DOHH2 (cell line): ENCODE results near the gene EDC3.

Experiments
- H3F3A ChIP-seq: fragments of 200-600 bp; sonication (generic), shearing (Covaris generic); 2 replicates; pipeline ENCODE4 v1.6.0; 2016; ENCODE audit warnings: antibody characterized with exemption, mild to moderate bottlenecking; ENCODE audit not compliant: control insufficient read depth, insufficient read depth
- H3K27ac ChIP-seq: fragments of 200-600 bp; sonication (generic); 2 replicates; pipeline ENCODE4 v1.5.1; 2014; ENCODE audit warnings: low read depth, mild to moderate bottlenecking, low read length, moderate library complexity
- H3K27me3 ChIP-seq: fragments of 200-600 bp; sonication (generic); 2 replicates; pipeline ENCODE4 v1.6.1; 2014; ENCODE audit warnings: mild to moderate bottlenecking, low read length, mixed read lengths; ENCODE audit not compliant: control insufficient read depth
- H3K36me3 ChIP-seq: fragments of 200-600 bp; sonication (generic); 2 replicates; pipeline ENCODE4 v1.6.1; 2014; ENCODE audit warnings: mild to moderate bottlenecking, low read length, moderate library complexity, mixed read lengths; ENCODE audit not compliant: control insufficient read depth
- H3K4me1 ChIP-seq: fragments of 200-600 bp; sonication (generic); 2 replicates; pipeline ENCODE4 v1.6.1; 2014; ENCODE audit warnings: mild to moderate bottlenecking, low read length, mixed read lengths; ENCODE audit not compliant: control insufficient read depth
- H3K4me2 ChIP-seq: fragments of 200-600 bp; sonication (generic); 2 replicates; pipeline ENCODE4 v1.6.0; 2014; ENCODE audit warnings: mild to moderate bottlenecking, low read length, moderate library complexity
- H3K4me3 ChIP-seq: fragments of 200-600 bp; sonication (generic); 2 replicates; pipeline ENCODE4 v1.5.1; 2014; ENCODE audit warnings: mild to moderate bottlenecking, low read length, mixed read lengths
- H3K79me2 ChIP-seq: fragments of 200-600 bp; sonication (generic); 2 replicates; pipeline ENCODE4 v1.6.1; 2014; ENCODE audit warnings: mild to moderate bottlenecking, low read length, mixed read lengths; ENCODE audit not compliant: control insufficient read depth
- H3K9me2 ChIP-seq: fragments of 200-600 bp; sonication (generic); replicated peaks from 2 replicates; pipeline ENCODE4 v1.6.1; 2014; ENCODE audit warnings: mild to moderate bottlenecking, low read length, mixed read lengths; ENCODE audit not compliant: control insufficient read depth
- H3K9me3 ChIP-seq: fragments of 200-600 bp; sonication (generic); 2 replicates; pipeline ENCODE4 v1.6.1; 2014; ENCODE audit warnings: antibody characterized with exemption, low read length, mixed read lengths; ENCODE audit not compliant: control insufficient read depth, insufficient read depth
- H4K20me1 ChIP-seq: fragments of 200-600 bp; sonication (generic); 2 replicates; pipeline ENCODE4 v1.6.0; 2014; ENCODE audit warnings: low read depth, mild to moderate bottlenecking, antibody characterized with exemption, low read length, moderate library complexity; ENCODE audit not compliant: control insufficient read depth, insufficient read depth
- EZH2phosphoT487 ChIP-seq: fragments of 200-600 bp; sonication (generic); IDR thresholded peaks from 2 replicates; pipeline ENCODE4 v1.6.1; 2017; ENCODE audit warnings: borderline replicate concordance, mild to moderate bottlenecking, antibody characterized with exemption, low read length, moderate library complexity, mixed read lengths
- TF ChIP-seq, protein P1 (sequence below): fragments of 200-600 bp; sonication (generic); IDR thresholded peaks from one replicate; pipeline ENCODE4 v1.5.1; 2014; ENCODE audit warnings: antibody characterized with exemption, mild to moderate bottlenecking, low read depth, low read length; ENCODE audit not compliant: poor library complexity, severe bottlenecking

EDC3 gene

DNA sequence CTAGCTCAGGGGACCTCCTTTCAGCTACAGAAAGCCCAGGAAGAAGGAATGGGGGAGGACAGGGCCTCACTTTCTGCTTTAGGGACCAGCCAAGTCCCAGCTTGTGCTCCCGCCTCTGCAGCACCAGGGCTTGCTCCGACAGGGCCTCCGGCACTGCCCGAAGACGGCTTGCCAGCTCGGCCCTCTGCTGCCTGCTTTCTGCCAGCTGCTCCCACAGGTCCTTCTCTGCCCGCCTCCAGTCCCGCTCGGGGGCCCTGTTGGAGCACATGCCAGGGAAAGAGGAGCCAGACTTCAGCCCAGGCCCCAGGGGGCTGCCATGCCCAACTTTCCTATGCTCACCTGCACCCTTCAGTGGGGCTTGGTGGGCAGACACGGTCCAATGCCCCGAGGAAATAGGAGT is 84.5 kb downstream of the EDC3 start:
- H3K36me3 ChIP-seq, result peaks cover 7% of the 10 kb centered on the region
- peaks cover 2% of the 10 kb centered on the region; the same call in 1 of the 2 replicates for H4K20me1 ChIP-seq
- no peaks in the 10 kb centered on the region for H3K9me2 ChIP-seq
- no peak overlapping the region for H3K4me2 ChIP-seq
- no peaks in the 10 kb centered on the region for H3K9me3 ChIP-seq
- peaks cover 9% of the 10 kb centered on the region for H3K4me1 ChIP-seq
- peaks cover 10% of the 10 kb centered on the region for H3F3A ChIP-seq
- peaks cover 13% of the 10 kb centered on the region for H3K79me2 ChIP-seq
- no peak overlapping the region for H3K27ac ChIP-seq
- no peak for TF ChIP-seq EZH2phosphoT487
- TF ChIP-seq, protein P1, sequence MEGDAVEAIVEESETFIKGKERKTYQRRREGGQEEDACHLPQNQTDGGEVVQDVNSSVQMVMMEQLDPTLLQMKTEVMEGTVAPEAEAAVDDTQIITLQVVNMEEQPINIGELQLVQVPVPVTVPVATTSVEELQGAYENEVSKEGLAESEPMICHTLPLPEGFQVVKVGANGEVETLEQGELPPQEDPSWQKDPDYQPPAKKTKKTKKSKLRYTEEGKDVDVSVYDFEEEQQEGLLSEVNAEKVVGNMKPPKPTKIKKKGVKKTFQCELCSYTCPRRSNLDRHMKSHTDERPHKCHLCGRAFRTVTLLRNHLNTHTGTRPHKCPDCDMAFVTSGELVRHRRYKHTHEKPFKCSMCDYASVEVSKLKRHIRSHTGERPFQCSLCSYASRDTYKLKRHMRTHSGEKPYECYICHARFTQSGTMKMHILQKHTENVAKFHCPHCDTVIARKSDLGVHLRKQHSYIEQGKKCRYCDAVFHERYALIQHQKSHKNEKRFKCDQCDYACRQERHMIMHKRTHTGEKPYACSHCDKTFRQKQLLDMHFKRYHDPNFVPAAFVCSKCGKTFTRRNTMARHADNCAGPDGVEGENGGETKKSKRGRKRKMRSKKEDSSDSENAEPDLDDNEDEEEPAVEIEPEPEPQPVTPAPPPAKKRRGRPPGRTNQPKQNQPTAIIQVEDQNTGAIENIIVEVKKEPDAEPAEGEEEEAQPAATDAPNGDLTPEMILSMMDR, result no peak
- H3K4me3 ChIP-seq, result no peak overlapping the region
- H3K27me3 ChIP-seq, result peaks cover 10% of the 10 kb centered on the region; the same call in 1 of the 2 replicates

DNA sequence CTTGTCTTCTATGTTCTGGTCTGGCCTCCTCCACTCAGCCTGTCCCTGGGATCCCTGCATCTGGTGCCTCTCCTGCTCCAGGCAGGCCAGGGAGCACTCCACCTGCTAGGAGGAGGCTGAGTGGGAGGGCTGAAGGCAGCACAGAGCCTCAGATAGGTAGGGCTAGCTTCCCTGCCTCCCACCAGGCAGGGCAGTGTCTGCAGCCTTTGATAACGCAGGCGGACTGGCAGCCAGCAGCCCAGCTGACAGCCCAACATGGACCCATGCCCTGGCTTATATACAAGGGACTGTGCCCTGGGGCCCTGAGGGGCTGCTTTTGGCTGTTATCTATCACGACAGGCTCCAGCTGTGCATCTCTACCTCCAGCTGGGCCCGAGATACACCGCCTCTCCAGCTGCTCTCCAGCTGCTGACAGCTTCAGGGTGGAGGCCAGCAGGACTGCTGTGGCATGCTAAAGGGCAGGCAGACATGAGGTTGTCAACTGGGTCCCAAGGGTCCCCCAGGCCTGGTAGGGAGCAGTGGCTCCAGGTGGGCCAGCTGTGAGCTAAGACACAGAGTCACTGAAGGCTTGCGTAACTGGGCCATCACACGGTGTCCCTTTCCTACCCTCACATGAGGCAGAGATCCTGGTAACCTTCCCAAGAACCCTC is 85.4 kb downstream of the EDC3 start:
- H3K4me2 ChIP-seq, result no peak overlapping the region
- H3K27me3 ChIP-seq, result peaks cover 10% of the 10 kb centered on the region; the same call in 1 of the 2 replicates
- H3K36me3 ChIP-seq, result no peaks in the 10 kb centered on the region
- TF ChIP-seq, protein P1, result no peak
- no peak for TF ChIP-seq EZH2phosphoT487
- H3K4me1 ChIP-seq, result peaks cover 9% of the 10 kb centered on the region
- peaks cover 5% of the 10 kb centered on the region; the same call in 1 of the 2 replicates for H3K79me2 ChIP-seq
- no peaks in the 10 kb centered on the region for H3K9me3 ChIP-seq
- H4K20me1 ChIP-seq, result no peaks in the 10 kb centered on the region
- H3F3A ChIP-seq, result peaks cover 10% of the 10 kb centered on the region
- H3K27ac ChIP-seq, result no peak overlapping the region
- H3K4me3 ChIP-seq, result no peak overlapping the region
- no peaks in the 10 kb centered on the region for H3K9me2 ChIP-seq

DNA sequence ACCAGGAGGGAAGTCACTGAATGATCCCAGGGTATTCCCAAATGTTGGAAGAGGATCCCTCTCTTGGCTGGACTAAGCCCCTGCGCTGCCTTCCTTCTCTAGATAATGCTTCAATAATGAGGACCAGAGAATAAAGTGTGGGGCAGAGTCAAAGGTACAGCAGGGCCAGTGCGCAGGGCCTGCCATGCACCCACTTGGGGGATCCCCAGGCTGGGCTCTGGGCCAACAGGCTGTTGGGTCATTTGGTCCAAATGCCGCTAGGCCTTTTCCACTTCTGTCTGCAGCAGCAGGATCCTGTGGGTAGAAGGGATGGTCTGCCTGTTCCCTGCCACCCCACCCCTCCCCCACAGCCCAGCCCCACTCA is 85.9 kb downstream of the EDC3 start:
- peaks cover 10% of the 10 kb centered on the region; the same call in 1 of the 2 replicates for H3K27me3 ChIP-seq
- H3K27ac ChIP-seq, result no peak overlapping the region
- no peaks in the 10 kb centered on the region for H3K9me3 ChIP-seq
- no peaks in the 10 kb centered on the region for H3K36me3 ChIP-seq
- peaks cover 7% of the 10 kb centered on the region for H3F3A ChIP-seq
- H4K20me1 ChIP-seq, result no peaks in the 10 kb centered on the region
- no peak for TF ChIP-seq EZH2phosphoT487
- TF ChIP-seq, protein P1, result no peak
- peaks cover 8% of the 10 kb centered on the region for H3K4me1 ChIP-seq
- no peak overlapping the region for H3K4me3 ChIP-seq
- no peaks in the 10 kb centered on the region for H3K9me2 ChIP-seq
- no peak overlapping the region for H3K4me2 ChIP-seq
- 0 out of 2 replicates have a peak, but pooled peaks cover 2% of the 10 kb centered on the region for H3K79me2 ChIP-seq
